Right lobe of liver (tissue), 6 donors: ENCODE measurements around the gene LPCAT4. TPM values are rescaled to one million over a fixed set of nuclear protein-coding genes. Genes with fewer than 3 reads are reported as not detected.
A peak's percentile ranks its signal among the peaks of the same experiment; 100 is the strongest.
"Not testable (repeated sequence)": the region's sequence is repeated elsewhere in the genome, so short reads cannot be mapped to it uniquely, and the experiment has no call there.

Experiments
- ATAC-seq, 4 donors: fragments of 200-7000 bp; cut with Tn5 transposase; one replicate each; pipeline ENCODE4 v1.9.1; 2020; ENCODE audit warnings: mild to moderate bottlenecking in 4 of 4, moderate library complexity in 4 of 4
- DNase-seq, 3 donors: peaks; one replicate each; pipeline ENCODE4 v3.0.0-alpha.2; 2020
- H3K27ac ChIP-seq, 3 donors: fragments of 200-600 bp; one replicate each; pipeline ENCODE4 v1.8.0; 2022
- H3K27me3 ChIP-seq, 2 donors: fragments of 200-600 bp; one replicate each; pipeline ENCODE4 v1.8.0; 2022
- H3K36me3 ChIP-seq, 4 donors: fragments of 200-600 bp; sonication (generic) in 1 of 4; one replicate each; pipeline versions ENCODE4 v1.5.1 to v1.8.0; 2017 to 2022; ENCODE audit warnings: control low read depth in 1 of 4
- H3K4me1 ChIP-seq, 4 donors: fragments of 200-600 bp; sonication (generic) in 1 of 4; one replicate each; pipeline versions ENCODE4 v1.5.1 to v1.8.0; 2017 to 2022; ENCODE audit warnings: control low read depth in 1 of 4
- H3K4me3 ChIP-seq, 3 donors: fragments of 200-600 bp; one replicate each; pipeline ENCODE4 v1.8.0; 2022
- H3K9me3 ChIP-seq, 4 donors: fragments of 200-600 bp; sonication (generic) in 1 of 4; one replicate each; pipeline versions ENCODE4 v1.5.1 to v1.8.0; 2017 to 2022; ENCODE audit warnings: control low read depth in 1 of 4
- POLR2A ChIP-seq: fragments of 450-650 bp; IDR thresholded peaks from one replicate; pipeline ENCODE4 v1.6.1; 2017; ENCODE audit warnings: antibody characterized with exemption, mild to moderate bottlenecking
- WGBS: methylation state at CpG from one replicate; pipeline ENCODE4 v1.1.6; 2018; ENCODE audit warnings: low coverage, low lambda C conversion rate; ENCODE audit not compliant: insufficient coverage; ENCODE audit errors: missing lambda C conversion rate; 5-methylcytosine and 5-hydroxymethylcytosine counted together
- intact Hi-C, 2 donors: fragments of 100-400 bp; cut with DNase I; formaldehyde crosslinking; loops; one replicate each; pipeline versions ENCODE4 v1.11.2 to v1.14.1; 2022
- long read RNA-seq: library from polyadenylated mRNA; unstranded; transcript quantifications from one replicate; pipeline ENCODE4 v2.0.0, GENCODE V29; 2019
- total RNA-seq, 6 experiments: library from RNA; depleted of rRNA in 2 of 6; stranded (reverse); fragments of >200 nt in 2 of 6; fragmentation: NEBNext Ultra II Directional in 3 of 6; extraction: Animal tissue kit (Norgen Biotek cat#: 25700) in 3 of 6; gene quantifications; one replicate each; pipeline versions ENCODE4 v1.1.0 to v1.2.4, GENCODE V29; 2016 to 2023
- TF ChIP-seq, protein P1 (sequence below), 4 donors: fragments of 200-600 bp in 3 of 4; fragments of 450-650 bp in 1 of 4; IDR thresholded peaks; one replicate each; pipeline versions ENCODE4 v1.5.1 to v1.8.0; 2016 to 2022; ENCODE audit warnings: antibody characterized with exemption in 4 of 4, mild to moderate bottlenecking in 2 of 4
- donor health status: DM: no; HTN: yes; CAD: no.
- donor health status: DM: no; HTN: no; CAD: no.
- donor health status: DM: no; HTN: no; CAD: no.
- donor health status: DM: no; HTN: yes; CAD: no.
- donor health status: DM: no; HTN: yes; CAD: no.

LPCAT4 gene
- total RNA-seq = 1 to 10 TPM; 3.2 to 6.7 (median 4.5) TPM
- long read RNA-seq, partial matches to known transcripts = 1 of 2 reads
- long read RNA-seq, other reads (novel, unspliced or antisense) = 0 of 2 reads

DNA sequence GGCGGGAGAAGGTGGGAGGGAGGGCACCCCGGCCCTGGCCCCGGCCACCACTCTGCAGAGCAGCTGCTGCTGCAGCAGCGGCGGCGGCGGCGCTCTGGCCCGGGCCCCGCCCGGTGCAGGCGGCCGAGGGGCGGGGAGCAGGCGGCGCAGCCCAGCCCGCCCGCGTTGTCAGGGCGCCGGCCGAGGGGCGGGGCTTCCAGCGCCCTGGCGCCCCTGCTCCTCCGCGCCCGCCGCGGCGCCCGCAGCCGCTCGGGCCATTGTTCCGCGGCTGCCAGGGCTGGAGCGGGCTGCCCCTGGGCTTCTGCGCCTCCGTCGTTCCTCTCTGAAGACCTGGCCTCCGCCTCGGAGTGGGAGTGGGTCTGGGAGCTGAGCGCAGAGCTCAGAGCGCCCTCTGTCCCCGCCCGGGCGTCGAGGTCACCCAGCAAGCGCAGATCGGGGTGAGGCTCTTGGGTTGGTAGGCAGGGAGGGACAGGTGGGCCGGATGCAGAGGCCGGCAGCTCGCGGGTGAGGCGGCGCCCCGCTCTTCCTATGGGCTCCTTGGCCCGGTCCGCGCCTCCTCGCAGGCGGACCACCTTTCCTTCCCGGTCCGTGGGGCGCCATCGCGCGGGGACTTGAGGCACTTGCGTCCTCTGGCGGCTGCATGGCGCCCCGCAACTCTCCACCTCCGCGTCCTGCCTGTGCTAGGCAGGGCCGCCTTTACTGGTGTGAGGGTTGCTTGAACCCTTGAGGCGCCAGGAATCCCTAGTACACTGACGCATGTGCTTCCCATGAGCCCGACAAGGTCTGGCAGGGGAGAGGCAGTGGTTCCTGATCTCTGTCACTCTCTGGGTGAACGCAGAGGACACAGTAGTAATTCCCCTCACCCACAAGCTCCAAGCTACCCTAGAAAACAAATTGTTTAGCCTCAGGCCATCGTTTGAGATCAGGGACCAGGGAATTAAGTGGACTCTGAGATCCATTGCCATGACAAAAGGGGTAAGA lies at the start of gene LPCAT4:
Gene LPCAT4 (minus strand): TSS at position 96 of the 981 bp plus-strand sequence. CDS start 96 bp downstream, outside the sequence.
- DNase-seq = peak; percentile 88 to 92 (median 92)
- Histone ChIP-seq H3K27ac (peak within 1 kb of the TSS; percentile 76 to 93 (median 92)), H3K27me3 (no peaks in the 10 kb centered on the region), H3K9me3 (no peaks in the 10 kb centered on the region), H3K4me3 (peak within 1 kb of the TSS; percentile 78 to 95 (median 79)), H3K36me3 (no peaks in the 10 kb centered on the region), H3K4me1 (peaks cover 0 to 6% (median 0%) of the 10 kb centered on the region in 4 donors)
- WGBS = 0% methylated on average over 23 of the region's 80 CpGs
- intact Hi-C loops = loop anchor here in 1 of 2 donors (10.0 kb wide), 1 partner anchor 123 kb away; no protein-coding TSS in a partner anchor
- TF ChIP-seq, protein P1, sequence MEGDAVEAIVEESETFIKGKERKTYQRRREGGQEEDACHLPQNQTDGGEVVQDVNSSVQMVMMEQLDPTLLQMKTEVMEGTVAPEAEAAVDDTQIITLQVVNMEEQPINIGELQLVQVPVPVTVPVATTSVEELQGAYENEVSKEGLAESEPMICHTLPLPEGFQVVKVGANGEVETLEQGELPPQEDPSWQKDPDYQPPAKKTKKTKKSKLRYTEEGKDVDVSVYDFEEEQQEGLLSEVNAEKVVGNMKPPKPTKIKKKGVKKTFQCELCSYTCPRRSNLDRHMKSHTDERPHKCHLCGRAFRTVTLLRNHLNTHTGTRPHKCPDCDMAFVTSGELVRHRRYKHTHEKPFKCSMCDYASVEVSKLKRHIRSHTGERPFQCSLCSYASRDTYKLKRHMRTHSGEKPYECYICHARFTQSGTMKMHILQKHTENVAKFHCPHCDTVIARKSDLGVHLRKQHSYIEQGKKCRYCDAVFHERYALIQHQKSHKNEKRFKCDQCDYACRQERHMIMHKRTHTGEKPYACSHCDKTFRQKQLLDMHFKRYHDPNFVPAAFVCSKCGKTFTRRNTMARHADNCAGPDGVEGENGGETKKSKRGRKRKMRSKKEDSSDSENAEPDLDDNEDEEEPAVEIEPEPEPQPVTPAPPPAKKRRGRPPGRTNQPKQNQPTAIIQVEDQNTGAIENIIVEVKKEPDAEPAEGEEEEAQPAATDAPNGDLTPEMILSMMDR (IDR thresholded peaks at IDR 0.05) = peak; percentile 89 to 98 (median 94)
- peak; percentile 70 for TF ChIP-seq POLR2A
- peak; percentile 91 to 96 (median 93) for ATAC-seq

- H3K27me3 ChIP-seq, H3K36me3 ChIP-seq, H3K4me1 ChIP-seq, ATAC-seq, H3K4me3 ChIP-seq, intact Hi-C loops, DNase-seq, H3K27ac ChIP-seq, H3K9me3 ChIP-seq: not testable (repeated sequence)
- no CpG with 5 or more reads among the region's 19 CpGs for WGBS
Measured at GRCh38 chr15:34409511-34409910, 42.5 kb upstream of the LPCAT4 start.

DNA sequence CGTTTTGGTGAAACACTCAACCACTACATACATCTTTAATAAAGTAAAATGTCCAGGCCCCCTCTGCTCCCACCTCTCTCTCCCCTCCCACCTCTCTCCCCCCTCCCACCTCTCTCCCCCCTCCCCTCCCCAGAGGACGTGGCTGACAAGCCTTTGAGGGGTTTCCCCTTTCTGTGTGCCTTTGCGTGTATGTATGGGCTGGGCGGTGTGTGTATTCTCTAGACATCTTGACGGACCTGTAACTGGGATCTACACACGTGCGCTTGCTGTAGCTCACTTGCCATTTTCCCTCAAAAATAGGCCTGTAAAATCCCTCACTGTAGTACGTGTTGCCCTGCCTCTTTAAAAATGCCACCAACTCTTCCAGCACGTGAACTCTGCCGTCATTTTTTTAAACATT lies 42.0 kb upstream of the LPCAT4 start:
- H3K36me3 ChIP-seq, H3K27me3 ChIP-seq, H3K27ac ChIP-seq, ATAC-seq, intact Hi-C loops, H3K4me1 ChIP-seq, H3K4me3 ChIP-seq, H3K9me3 ChIP-seq, DNase-seq: not testable (repeated sequence)
- WGBS = 75% methylated on average over 3 of the region's 10 CpGs

- ATAC-seq, H3K4me1 ChIP-seq, H3K9me3 ChIP-seq, DNase-seq, H3K36me3 ChIP-seq, H3K27me3 ChIP-seq, intact Hi-C loops, H3K27ac ChIP-seq, H3K4me3 ChIP-seq: not testable (repeated sequence)
- WGBS = no CpG with 5 or more reads among the region's 3 CpGs
Measured at GRCh38 chr15:34403899-34404298, 36.9 kb upstream of the LPCAT4 start.

DNA sequence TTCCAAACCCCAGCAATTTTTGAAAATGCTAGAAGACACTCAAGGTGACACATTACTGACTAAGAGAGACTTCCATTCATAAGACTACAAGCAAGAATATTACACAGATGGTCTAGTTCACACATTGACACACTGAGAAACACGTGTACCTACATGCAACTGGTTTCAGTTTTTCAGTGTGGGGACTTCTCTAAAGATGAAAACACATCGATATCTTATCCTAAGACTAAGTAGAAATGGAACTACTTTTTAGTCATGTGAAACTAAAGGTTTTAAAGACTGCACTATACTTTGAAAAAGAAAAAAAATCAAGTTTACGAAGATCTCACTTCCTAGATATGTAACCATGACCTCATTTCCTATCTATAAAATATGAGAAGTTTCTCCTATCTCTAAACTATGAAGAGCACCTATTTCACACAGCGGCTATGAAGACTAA lies 36.2 kb upstream of the LPCAT4 start:
- DNase-seq, H3K36me3 ChIP-seq, ATAC-seq, intact Hi-C loops, H3K4me1 ChIP-seq, H3K9me3 ChIP-seq, H3K4me3 ChIP-seq, H3K27ac ChIP-seq, H3K27me3 ChIP-seq: not testable (repeated sequence)
- 86% methylated on average over 1 of the region's 4 CpGs for WGBS

- H3K27me3 ChIP-seq, H3K27ac ChIP-seq, H3K9me3 ChIP-seq, H3K4me3 ChIP-seq, DNase-seq, H3K4me1 ChIP-seq, ATAC-seq, intact Hi-C loops, H3K36me3 ChIP-seq: not testable (repeated sequence)
- WGBS = no CpG with 5 or more reads among the region's 6 CpGs
Measured at GRCh38 chr15:34397637-34398259, 30.8 kb upstream of the LPCAT4 start.

GRCh38 chr15:34392981-34393380 lies 26.0 kb upstream of the LPCAT4 start:
- not testable (repeated sequence) for H3K27me3 ChIP-seq
- no CpG with 5 or more reads among the region's 2 CpGs for WGBS

DNA sequence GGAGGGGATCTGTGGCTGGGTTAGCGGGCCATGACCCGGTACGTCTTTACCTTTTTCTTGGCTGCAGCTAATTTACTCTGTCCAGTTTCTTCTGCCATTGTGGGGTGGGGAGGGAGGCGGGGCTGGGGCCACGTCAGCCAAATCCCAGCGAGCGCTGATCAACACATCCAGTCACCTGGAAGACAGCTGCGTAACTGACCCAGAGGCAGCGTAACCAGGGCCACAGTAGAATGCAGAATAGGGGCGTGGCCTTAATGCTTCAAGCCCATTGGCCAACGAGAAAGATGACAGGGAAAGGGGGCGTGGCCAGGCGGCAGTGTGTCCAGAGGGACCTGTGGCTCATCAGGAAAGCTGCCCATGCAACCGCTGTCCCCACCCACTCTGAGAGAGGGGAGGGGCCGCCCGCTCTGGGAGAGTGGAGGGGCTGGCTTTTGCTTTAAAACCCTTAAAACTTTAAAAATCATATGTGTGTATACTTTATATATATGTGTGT lies 22.6 kb upstream of the LPCAT4 start:
- H3K9me3 ChIP-seq, DNase-seq, intact Hi-C loops, ATAC-seq, H3K4me3 ChIP-seq, H3K27me3 ChIP-seq, H3K36me3 ChIP-seq, H3K4me1 ChIP-seq, H3K27ac ChIP-seq: not testable (repeated sequence)
- no CpG with 5 or more reads among the region's 16 CpGs for WGBS

More at GRCh38 chr15:34392981-34393380, 26.0 kb upstream of the LPCAT4 start:
- intact Hi-C loops, ATAC-seq, H3K36me3 ChIP-seq, H3K4me1 ChIP-seq, H3K4me3 ChIP-seq, H3K9me3 ChIP-seq, DNase-seq, H3K27ac ChIP-seq: not testable (repeated sequence)

DNA sequence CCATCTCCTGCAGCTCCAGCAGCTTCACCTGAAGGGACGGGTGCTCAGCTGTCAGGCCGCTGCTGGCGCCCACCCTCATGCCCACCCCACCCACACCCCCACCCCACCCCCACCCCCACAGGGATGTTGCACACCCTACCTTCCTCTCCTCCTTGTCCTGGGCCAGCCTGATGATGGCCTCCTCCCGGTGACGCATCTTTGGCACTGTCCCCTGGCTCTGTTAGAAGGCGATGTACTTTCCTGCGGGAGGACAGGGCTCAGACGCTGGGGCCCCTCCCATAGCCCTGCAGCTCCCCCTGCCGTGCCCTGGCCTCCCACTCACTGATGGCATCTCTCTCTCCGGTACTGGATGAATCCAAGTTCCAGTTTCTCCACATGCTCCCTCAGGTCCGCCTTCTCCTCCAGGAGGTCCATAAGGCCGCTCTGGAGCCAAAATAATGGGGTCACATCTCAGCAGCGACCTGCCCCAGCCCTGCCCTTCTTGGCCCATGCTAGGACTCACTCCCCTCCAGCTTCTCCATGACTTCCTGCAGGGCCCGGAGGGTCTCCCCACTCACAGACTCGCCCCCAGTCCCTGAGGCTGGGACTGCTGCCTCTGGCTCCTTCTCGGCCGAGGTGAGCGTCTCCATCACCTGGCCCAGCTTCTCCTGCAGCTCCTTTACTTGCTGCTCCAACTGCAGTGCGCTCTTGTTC lies 15.0 kb upstream of the LPCAT4 start:
- H3K27me3 ChIP-seq, H3K4me3 ChIP-seq, H3K9me3 ChIP-seq, DNase-seq, H3K27ac ChIP-seq, intact Hi-C loops, H3K4me1 ChIP-seq, H3K36me3 ChIP-seq, ATAC-seq: not testable (repeated sequence)
- no CpG with 5 or more reads among the region's 19 CpGs for WGBS
